Hematopoietic multipotent progenitor cell treated with erythropoietin and hydrocortisone succinate and interleukin-3 and kit ligand, for 15 days (in vitro differentiated cells): Measurements from ENCODE around the gene COPG2.
"Not testable (repeated sequence)": the region's sequence is repeated elsewhere in the genome, so short reads cannot be mapped to it uniquely, and the experiment has no call there.

Experiments used
- DNase-seq: peaks from one replicate; pipeline ENCODE4 v3.0.0-alpha.2; 2015; ENCODE audit warnings: low spot score

Gene COPG2, protein sequence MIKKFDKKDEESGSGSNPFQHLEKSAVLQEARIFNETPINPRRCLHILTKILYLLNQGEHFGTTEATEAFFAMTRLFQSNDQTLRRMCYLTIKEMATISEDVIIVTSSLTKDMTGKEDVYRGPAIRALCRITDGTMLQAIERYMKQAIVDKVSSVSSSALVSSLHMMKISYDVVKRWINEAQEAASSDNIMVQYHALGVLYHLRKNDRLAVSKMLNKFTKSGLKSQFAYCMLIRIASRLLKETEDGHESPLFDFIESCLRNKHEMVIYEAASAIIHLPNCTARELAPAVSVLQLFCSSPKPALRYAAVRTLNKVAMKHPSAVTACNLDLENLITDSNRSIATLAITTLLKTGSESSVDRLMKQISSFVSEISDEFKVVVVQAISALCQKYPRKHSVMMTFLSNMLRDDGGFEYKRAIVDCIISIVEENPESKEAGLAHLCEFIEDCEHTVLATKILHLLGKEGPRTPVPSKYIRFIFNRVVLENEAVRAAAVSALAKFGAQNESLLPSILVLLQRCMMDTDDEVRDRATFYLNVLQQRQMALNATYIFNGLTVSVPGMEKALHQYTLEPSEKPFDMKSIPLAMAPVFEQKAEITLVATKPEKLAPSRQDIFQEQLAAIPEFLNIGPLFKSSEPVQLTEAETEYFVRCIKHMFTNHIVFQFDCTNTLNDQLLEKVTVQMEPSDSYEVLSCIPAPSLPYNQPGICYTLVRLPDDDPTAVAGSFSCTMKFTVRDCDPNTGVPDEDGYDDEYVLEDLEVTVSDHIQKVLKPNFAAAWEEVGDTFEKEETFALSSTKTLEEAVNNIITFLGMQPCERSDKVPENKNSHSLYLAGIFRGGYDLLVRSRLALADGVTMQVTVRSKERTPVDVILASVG

DNA sequence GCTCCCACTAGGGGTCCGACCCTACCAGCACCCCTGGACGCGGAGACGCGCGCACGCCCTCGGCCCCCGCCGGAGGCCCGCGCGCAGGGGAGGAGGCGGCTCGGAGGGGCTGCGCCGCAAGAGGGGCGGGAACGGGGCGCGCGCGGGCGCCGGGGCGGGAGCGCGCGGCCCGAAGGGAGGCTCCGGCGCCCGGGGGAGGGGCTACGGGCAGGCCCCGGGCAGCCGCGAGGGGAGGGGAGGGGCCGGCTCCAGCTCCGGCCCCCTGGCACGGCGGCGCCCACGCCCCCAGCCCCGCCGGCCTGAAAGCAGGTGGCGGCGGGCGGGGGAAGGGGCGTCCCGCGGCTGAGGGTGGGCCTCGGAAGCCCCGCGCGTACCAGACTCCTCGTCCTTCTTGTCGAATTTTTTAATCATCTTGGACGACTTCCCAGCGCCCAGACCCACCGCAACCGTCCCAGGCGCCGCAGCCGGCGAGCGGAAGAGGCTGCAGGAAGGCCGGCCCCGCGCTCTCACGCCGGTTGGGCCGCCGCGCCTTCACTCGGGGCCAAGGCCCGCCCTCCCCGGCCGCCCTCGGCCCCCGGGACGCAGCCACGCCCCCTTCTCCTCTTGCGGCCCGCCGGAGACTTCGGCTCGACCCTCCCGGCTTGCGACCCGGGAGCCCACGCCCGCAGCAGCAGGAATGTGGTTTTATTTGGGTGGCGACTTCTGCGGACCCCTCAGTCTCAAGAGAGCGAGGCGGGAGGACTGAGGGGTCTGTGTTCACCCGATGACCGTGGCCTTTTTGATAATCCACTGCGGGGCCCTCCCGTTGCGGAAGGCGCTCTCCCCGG is at the start of gene COPG2:
Gene COPG2 (minus strand): TSS at position 491 of the 827 bp plus-strand sequence. CDS start 80 bp downstream, at position 411.
- DNase-seq = peak; percentile 74

DNA sequence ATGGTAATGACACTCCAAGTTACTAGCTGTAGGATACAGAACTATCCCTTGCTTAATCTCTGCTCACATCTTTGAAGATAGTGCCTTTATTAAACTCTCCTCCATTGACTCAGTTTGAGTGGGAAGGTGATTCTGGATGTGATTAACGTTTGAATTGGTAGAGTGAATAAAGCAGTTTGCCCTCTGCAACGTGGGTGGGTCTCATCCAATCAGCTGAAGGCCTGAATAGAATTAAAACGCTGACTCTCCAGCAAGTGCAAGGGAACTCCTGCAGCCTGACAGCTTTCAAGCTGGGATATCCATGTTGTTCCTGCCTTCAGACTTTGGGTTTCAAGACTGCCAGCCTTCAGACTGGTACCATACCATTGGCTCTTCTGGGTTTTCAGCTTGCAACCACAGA is 43.9 kb upstream of the COPG2 start:
- DNase-seq = no peak

DNA sequence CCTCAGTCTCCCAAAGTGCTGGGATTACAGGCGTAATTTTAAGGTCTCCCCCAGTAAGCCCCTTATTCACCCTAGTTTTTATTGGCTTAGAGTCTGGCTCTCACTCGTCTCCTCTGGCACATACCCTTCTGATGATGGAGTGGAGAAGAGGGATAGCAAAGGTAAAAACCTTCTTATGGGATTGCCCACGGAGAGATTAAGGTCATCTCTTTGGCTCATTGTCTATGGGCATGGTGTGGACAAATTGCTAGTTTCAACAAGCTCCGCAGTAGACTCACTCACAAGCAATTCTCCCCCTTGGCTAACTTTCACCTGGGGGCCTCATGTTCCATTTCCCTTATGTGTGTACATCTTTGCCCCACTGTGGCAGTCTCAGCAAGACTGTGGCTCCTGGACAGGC is 40.2 kb upstream of the COPG2 start:
- DNase-seq = no peak

DNA sequence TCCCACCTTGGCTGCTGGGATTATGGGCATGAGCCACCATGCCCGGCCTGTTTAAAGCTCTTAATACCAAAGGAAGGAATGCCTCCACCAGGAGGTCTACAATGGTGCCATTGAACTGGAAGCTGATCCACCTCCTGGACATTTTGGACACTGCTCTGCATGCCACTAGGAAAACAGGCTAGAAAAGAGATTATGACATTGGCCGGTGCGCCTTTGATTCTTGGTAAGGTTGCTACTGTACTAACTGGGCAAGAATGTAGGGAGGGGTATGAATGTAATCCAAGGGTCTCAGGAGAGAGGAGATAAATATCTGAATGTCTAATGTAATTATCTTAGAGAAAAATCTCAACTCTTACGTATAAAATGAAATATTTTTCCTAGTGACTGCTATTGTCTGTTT is 39.5 kb upstream of the COPG2 start:
- DNase-seq = no peak

DNA sequence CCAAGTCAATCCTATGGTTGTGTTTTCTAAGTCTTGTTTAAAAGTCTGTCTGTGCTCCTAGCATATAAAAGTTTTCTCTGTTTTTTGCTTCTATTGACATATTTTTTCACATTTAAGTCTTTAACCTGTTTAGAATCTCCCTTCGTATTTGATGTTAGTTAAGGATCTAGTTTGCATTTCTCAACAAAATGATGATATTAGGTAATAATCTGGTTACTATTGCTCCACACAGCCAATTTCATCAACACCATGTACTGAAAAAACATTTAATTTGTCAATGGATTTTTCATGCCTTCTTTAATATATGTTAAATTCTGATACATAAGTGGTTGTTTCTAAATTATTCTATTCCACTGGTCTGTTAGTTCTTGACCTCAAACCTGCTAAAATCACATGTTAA is 35.3 kb upstream of the COPG2 start:
- no peak for DNase-seq

DNA sequence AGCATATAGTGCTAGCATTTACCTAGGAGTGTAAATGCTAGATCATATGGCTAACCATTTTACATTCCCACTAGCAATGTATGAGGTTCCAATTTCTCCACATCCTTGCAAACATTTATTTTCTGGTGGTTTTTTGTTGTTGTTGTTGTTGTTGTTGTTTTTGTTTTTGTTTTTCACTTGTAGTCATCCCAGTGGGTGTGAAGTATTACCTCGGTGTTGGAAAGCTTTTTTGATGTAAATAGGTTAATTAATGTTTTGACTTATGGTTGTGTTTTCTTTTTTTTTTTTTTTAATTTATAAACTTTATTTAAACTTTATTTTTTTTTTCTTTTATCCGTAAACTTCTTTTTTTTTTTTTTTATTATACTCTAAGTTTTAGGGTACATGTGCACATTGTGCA is 33.1 kb upstream of the COPG2 start:
- no peak for DNase-seq

DNA sequence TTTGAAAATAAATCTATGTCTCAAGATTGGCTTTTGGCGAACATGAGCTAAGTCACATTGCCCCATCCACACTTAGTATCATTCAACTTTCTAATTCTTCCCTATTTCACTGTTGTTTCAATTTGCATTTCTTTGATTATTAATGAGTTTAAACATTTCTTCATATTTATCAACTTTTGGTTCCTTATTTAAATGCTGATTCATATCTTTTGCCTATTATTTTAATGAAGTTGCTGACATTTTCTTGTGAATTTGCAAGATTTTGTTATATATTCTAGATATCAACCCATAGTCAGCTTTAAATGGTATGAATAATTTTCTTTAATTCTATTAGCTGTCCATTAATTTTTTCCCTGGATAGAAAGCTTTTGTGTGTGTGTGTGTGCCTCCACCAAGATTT is 32.2 kb upstream of the COPG2 start:
- DNase-seq = no peak

DNA sequence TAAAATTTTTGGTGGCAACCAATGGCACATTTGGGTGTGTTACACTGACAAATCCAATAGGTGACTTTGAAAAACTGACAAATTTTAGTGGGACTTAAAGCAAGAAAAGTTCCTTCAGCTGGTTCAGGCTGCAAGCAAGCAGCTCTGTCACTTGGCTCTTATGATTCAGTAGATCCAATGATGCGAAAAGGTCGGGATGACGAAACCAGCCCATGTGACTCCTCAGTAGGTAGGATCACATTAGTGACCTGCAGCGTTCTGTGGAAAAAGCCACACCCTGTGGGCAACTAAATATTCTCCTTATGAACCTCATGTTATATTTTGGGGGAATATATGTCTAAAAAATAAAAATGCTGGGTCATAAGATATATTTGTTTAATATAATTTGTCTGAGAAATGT is 31.1 kb upstream of the COPG2 start:
- DNase-seq = no peak

DNA sequence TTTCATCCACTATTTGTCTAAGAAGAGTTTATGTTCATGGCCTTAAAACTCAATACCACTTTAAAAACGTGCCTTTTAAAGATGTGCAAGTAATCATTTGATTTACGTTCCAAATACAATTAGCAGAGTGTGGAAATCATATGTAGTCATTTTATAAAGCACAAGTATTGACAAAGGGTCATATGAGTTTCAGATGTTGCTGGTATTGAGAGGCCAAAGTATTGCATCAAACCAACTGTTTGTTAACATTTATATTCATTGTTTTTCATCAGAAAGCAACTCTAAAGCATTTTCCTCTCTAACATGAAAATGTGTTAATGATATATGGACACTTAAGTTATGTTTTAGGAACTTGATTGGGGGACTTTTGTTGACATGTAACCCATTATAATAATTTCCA is 29.3 kb upstream of the COPG2 start:
- DNase-seq = no peak

DNA sequence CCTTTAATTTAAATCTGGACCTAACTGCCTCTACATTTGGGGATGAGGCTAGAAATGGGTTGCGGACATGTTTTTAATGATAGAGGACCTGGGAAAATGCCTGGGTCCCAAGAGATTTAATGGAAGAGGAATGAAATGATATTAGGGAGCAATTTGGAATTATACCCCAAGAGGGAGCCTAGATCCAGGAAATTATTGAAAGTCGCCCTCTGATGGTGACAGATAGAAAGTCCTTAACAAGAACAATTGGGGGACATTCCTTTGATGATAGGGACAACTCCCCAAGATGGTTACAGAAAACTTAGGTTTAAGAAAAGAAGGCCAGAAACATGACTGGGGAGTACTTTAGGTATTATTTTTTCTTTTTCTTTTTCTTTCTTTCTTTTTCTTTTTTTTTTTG is 27.3 kb upstream of the COPG2 start:
- DNase-seq = no peak

DNA sequence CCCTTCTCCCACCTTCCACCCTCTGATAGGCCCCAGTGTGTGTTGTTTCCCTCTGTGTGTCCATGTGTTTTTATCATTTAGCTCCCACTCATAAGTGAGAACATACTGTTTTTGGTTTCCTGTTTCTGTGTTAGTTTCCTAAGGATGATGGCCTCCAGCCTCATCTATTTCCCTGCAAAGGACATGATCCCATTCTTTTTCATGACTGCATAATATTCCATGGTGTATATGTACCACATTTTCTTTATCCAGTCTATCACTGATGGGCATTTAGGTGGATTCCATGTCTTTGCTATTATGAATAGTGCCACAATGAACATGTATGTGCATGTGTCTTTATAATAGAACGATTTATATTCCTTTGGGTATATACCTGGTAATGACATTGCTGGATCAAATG is 23.8 kb upstream of the COPG2 start:
- not testable (repeated sequence) for DNase-seq

DNA sequence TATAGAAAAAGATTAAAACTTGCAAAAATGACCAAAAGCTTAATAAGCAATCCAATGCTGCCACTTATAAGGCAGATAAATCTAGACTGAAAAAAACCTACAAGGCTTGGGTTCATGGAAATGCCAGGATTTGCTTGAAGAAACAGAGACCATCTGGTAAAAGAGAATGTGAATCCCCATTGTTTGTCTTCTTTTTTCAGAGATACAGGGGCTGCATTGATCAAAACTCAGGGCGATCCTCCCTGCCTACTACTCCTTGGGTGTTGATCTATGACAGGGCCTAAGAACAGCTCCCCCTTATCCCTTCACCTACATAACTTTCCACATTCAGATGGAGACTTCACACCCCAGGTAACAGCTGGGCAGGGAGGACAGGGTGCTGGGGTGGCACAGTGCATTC is 21.1 kb upstream of the COPG2 start:
- DNase-seq = no peak

DNA sequence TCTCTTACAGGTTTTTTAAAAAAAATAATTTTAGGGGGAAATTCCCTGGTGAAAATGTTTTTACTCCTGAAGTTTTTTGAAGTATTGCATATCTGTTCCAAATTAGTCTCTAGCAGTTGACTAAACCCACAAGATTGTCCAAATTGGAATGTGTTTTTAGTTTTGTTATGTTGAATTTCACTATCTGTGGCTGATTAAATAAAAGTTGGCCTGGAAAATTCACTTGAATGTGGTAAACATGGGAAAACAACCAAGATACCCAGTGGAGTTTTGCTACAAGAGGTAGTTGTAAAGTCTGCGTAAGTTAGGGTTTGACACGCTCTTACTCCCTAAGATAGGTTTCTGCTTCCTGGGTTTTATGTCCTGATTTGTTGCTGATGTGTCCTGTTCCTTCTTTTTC is 14.5 kb upstream of the COPG2 start:
- no peak for DNase-seq

DNA sequence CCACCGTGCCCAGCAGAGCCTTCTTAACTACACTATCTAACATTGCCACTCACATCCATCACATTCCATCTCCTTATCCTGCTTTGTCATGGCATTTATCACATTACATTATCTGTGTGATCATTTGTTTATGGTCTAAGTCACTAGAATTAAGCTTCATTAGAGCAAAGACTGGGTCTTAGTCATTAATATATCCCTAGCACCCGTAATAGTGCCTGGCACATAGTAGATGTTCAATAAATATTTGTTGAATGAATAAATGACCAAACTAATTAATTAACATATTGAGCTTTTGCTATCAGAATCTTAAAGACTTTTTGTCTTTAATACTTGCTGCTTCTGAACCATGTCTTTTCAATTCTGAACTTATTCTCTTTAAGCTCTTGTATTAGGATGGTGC is 5.9 kb upstream of the COPG2 start:
- no peak for DNase-seq

DNA sequence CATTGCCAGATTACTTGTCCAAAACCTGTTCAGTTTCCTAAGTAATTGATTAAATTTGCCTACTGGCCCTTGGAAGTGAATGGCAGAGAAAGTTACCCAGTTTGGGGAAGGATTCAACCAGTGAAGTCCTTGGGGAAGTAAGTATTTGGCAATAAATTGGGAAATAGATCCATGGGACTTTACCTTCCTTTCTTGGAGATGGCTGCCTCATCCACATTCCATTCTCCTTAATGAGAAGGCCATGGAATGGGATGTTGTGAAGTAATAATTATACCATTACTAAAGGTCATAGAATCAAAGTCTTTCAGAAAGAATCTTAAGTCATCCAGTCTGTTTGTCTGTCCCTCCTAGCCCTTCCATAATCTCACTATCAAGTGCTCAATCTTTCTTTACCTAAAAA is 4.5 kb upstream of the COPG2 start:
- no peak for DNase-seq

DNA sequence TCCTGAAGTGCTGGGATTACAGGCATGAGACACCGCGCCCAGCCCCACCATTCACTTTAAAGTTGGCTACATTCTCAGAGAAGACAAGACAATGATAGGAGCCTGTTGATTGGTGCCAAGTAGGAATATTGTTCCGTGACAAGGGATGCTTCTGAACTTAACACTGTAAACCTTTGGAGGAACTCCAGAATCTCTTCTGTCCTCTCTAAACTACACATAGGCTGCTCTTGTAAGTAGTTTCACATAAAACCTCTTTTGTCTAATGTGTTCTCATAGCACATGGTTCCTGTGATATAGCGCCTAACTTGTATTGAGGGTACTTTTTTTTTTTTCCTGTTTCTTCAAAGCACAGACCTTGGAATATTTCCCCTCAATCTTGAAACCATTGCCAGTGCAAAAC is 3.6 kb upstream of the COPG2 start:
- DNase-seq = no peak

DNA sequence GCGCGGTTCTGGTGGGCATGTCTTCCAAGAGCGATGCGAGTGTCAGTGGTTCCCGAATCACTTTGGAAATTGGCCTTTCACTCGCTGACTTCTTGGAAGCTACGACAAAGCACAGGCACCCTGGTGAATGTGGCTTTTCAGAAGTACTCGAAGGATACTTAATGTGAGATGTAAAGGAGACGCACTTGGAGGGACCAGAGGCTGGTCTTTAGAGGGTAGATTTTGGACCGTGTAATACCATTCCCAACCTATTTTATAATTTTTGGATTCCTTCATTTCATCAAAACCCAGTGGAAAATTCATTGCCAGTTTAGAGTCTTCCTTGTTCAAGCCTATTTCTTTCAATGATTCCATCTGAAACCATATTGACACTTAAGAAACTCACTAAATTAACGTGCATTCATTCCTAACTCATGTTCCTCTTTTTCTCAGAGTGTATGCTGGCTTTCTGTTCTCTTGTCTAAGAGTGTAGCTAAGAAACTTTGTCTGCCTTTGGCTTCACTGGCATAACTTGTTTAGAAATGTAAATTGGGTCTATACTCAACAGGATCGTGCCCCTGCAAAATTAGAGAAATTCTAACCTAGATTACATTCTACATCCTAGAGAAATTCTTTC is 645 bp upstream of the COPG2 start:
- no peak for DNase-seq

DNA sequence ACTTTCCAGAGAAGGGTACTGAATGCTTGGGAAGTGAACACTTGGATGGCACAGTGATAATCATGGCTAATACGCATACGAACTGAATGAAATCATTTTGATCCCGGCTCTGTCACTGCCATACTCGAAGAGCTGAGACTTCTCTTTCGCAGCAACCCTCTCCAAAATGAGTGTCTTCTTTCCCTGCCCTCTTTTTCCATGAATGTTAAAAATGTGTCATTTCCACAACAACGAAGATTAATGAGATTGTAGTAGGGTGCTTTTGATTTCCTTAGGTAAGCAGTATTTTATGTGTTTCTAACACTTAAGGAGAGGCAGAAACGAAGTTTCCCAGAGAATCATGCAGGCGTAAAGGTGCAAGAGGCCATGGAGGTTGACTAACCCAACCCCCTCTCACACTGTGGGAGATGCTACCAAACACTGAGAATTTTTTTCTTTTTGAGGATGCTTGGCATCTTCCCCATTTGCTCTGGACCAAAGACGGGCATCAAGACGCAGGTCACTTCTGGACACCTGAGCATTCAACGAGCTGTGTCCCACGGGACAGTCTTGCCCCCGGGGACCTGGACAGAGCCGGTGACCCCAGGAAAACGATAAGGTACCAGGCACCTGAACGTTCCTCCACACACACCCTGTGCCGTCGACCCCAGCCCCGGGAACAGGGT is 823 bp downstream of the COPG2 start:
- DNase-seq = no peak

DNA sequence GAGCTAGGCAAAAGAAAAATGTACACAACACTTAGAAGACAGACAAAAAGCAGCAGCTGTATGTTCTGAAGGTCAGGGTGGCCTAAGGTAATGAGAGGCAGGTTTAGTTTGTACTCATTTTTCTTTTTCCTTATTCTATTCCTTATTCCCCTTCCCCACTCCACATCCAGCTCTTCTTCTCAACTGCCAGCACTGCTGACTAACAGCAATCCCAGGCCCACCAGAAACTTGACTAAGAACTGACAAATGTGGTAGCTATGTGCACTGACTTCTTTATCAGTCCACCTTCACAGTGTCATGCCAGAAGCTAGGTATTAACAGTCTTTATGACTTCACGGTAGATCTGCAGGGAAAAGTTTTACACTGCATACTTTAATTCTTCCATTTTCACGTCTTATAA is 6.1 kb downstream of the COPG2 start:
- DNase-seq = no peak

DNA sequence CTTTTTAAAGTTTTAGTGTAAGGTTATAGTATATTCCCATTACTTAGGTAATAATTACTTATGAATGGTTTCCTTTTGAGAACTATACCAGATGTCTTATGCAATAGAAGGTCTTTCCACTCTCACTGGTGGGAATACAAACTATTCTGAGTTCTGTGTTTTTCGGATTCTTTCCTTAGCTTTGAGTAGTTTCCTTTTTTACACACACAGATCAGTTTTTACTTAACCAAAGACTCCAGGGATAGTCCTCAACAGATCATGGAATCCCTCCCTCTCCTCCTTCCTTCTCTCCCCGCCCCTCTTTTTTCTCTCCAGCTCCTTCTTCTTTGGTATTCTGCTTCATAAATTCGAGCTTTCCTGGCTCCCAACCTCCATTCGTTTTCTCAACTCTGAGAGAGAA is 13.3 kb downstream of the COPG2 start:
- DNase-seq = no peak

DNA sequence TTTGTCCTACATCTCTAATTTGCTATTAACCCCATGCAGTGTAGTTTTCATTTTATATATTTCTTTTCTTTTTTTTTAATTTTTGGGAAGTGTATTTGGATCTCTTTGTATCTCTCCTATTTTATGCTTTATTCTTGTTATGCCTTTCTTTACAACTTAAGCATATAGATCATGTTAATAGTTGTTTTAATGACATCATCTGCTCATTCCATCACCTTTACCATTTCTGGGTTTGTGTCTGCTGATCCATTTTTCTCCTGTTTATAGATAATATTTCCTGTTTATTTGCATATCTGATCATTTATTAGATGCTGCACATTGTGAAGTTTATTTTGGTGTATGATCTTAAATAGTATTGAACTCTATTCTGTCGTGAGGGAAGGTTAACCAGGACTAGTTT is 13.7 kb downstream of the COPG2 start:
- no peak for DNase-seq
